ENCODE measurements around the gene TMSB4X.

Gene TMSB4X

GRCh38 chrX:13024986-13025385 is 50.1 kb downstream of the TMSB4X start:
- DNase-seq (ENCODE audit: low read depth in 2 of 2), result no peak
